ENCODE measurements around the gene RFX7. TPM values are rescaled to one million over a fixed set of nuclear protein-coding genes. Genes with fewer than 3 reads are reported as not detected.
"Not testable (repeated sequence)": the region's sequence is repeated elsewhere in the genome, so short reads cannot be mapped to it uniquely, and the experiment has no call there.

The RFX7 gene
- total RNA-seq (2014; rRNA removed; shearing (Covaris generic)): 3.2 and 4.6 TPM in 2 replicates
- polyA plus RNA-seq (2015; cell fraction: cytosol; rRNA removed): 4.2 and 5.6 TPM in 2 replicates
- polyA plus RNA-seq (2015; cell fraction: nucleus; rRNA removed): 6.7 and 7.2 TPM in 2 replicates

- peak; percentile 32 for DNase-seq (ENCODE audit: low read depth)
These were observed at the start of gene RFX7 for GRCh38 chr15:56243163-56244037. RFX7 (minus strand) TSS chr15:56243879; CDS start chr15:56243285, 594 bp downstream.

DNA sequence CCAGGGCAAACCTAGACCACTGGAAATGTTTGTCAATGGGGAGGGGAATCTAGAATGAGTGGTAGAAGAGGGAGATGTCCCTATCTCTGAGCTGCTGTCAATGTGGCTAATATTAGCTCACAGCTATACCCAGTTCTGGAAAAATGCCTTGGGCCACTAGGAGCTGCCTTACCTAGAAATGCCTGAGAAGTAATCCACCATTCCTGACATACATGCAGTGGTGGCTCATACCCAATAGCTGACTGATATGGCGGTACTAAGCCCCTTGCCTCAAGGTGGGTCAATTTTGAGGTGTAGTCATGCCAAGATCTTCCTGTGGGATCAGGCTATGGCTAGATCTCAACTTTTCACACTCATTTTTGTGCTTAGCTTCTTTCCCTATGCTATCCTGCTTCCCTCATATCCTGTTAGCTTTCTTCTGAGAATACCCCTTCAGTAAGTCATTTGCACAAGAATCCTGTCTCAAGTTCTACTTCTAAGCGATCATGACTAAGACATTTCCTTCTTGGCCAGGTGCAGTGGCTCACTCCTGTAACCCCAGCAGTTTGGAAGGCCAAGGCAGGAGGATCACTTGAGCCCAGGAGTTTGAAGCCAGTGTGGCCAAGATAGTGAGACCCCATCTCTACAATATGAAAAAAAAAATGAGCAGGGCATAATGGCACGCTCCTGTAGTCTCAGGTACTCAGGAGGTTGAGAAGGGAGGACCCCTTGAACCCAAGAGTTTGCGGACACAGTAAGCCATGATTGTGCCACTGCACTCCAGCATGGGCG lies 49.1 kb upstream of the RFX7 start:
- peak; percentile 7 for DNase-seq (ENCODE audit: low read depth)

DNA sequence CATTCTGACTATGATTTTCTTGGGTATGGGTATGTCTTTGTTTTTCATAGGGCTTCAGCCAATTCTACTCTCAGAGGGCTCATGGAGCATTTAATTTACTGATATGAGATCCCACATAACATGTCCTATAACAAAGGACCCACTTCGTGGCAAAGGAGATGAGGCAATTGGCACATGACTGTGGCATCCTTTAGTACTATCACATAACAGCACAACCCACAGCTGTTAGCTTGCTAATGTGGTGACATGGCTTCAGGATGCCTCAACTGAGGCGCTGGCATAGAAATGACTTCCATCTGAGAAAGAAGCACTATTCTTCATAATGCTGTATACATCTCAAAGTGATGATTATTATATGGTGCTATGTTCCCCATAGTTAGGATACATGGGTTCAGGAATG lies 48.1 kb upstream of the RFX7 start:
- DNase-seq (ENCODE audit: low read depth): no peak

DNA sequence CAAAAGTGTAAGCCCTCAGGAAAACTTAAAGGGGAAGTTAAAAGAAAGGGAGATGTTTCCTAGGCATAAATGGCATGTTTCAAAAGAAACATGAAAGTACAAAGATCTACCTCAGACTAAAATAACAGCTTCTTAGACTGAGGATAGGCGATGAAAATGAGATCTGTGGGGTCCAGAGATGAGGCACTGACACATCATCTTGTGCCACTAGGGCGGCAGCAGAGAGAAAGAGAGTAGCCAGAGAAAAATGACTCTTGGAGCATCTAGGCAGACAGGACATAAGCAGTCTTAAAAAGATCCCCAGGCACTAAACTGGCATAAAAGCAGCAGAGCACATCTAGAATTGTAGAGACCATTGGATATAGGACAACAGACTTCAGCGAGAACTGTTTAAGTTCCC lies 42.5 kb upstream of the RFX7 start:
- DNase-seq (ENCODE audit: low read depth): no peak

DNA sequence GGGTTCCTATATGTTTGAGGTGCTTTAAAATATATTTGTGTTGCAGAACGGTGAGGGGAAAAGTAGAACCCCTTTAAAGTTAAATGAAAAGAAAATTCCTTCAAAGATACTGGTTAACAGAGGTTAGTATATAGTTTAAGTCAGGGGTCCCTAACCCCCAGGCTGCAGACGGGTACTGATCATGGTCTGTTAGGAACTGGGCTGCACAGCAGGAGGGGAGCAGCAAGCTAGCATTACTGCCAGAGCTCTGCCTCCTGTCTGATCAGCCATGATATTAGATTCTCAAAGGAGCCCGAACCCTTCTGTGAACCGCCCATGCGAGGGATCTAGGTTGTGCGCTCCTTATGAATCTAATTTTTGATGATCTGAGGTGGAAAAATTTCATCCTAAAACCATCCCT lies 37.5 kb upstream of the RFX7 start:
- DNase-seq (ENCODE audit: low read depth): no peak

- DNase-seq (ENCODE audit: low read depth): no peak
These were observed 30.0 kb upstream of the RFX7 start for GRCh38 chr15:56273724-56274123.

- DNase-seq (ENCODE audit: low read depth): no peak
These were observed 28.8 kb upstream of the RFX7 start for GRCh38 chr15:56272454-56272853.

GRCh38 chr15:56266465-56266864 lies 22.8 kb upstream of the RFX7 start:
- not testable (repeated sequence) for DNase-seq (ENCODE audit: low read depth)

GRCh38 chr15:56261854-56262509 lies 18.3 kb upstream of the RFX7 start:
- DNase-seq (ENCODE audit: low read depth): peak; percentile 21

DNA sequence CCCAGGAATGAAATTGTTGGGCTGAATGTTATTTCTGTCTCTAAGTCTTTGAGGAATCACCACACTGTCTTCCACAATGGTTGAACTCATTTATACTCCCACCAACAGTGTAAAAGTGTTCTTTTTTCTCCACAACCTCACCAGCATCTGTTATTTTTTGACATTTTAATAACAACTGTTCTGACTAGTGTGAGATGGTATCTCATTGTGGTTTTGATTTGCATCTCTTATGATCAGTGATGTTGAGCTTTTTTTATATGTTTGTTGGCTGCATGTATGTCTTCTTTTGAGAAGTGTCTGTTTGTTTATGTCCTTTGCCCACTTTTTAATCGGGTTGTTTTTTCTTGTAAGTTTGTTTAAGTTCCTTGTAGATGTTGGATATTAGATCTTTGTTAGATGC lies 13.6 kb upstream of the RFX7 start:
- DNase-seq (ENCODE audit: low read depth): not testable (repeated sequence)

DNA sequence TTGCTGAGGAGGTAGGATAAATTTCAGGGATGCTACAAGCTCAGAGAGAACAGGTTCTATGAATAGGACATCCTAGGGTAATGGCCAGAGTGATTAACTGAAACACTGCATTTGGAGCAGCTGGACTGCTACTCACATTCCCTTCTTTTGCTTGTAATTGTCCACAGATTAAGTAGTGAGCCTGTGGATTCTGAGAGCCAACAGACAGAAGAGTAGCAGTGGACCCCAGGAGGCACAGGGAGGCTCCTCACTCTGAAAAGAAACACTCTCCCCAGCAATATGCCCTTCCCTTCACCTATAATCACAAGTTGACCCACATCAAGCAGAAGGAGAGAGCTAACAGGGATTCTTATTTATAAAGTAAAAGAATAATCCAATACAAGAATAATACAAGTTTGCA lies 10.6 kb upstream of the RFX7 start:
- DNase-seq (ENCODE audit: low read depth): no peak

GRCh38 chr15:56252386-56252785 lies 8.7 kb upstream of the RFX7 start:
- DNase-seq (ENCODE audit: low read depth): no peak

DNA sequence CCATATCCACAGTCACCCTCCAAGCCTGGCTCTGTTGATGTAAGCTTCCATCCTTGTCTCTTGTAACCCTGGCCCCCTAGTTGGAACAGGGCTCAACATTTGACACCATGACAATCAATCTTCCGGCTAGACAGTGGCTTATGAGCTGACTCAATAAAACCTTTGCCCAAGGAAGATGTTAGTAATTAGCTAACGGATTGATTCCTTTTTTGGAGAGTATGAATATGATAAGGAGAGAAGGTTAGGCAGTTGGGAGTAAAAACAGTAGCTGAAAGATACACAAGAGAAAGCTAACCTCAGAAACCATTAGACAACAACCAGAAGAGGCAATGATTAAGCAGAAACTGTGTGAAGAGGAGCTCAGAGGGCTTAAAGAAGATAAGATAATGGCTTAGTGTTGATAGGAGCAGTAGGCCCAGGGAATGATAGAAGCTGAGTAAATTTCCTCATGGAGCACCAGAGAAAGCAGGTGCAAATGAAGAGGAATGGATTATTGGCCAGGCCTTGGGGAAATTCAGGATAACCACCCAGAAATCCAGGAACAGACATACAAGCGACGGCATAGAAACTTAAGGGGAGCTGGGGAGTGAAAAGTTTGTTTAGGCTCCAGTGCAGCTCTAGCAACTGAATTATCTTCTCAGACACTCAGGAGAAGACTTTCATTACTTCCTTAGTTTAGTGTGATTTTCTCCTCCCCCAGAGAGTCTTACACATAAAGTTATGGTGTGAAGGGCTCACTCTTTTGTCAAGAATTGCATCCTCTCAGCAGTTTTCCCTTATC lies 7.8 kb upstream of the RFX7 start:
- DNase-seq (ENCODE audit: low read depth): no peak

GRCh38 chr15:56250626-56251025 lies 6.9 kb upstream of the RFX7 start:
- no peak for DNase-seq (ENCODE audit: low read depth)

DNA sequence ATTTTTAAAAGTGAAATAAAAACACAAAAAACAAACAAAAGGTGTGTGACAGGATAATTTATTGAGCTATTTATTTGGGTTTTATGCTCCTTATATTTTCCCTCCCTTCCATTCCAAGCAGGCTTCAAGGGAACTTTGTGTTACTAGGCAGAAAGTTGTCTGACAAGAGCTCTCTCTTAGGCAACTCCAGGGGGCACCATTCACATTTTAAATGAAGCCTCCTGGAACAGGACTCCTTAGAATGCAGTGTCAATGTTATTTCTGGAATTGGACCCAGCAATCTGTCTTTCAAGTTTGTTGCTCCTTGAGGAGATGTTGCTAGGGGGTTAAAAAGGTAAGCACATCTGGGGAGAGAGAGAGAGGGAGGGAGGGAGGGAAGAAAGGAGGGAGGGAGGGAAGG lies 5.4 kb upstream of the RFX7 start:
- DNase-seq (ENCODE audit: low read depth): peak; percentile 22

DNA sequence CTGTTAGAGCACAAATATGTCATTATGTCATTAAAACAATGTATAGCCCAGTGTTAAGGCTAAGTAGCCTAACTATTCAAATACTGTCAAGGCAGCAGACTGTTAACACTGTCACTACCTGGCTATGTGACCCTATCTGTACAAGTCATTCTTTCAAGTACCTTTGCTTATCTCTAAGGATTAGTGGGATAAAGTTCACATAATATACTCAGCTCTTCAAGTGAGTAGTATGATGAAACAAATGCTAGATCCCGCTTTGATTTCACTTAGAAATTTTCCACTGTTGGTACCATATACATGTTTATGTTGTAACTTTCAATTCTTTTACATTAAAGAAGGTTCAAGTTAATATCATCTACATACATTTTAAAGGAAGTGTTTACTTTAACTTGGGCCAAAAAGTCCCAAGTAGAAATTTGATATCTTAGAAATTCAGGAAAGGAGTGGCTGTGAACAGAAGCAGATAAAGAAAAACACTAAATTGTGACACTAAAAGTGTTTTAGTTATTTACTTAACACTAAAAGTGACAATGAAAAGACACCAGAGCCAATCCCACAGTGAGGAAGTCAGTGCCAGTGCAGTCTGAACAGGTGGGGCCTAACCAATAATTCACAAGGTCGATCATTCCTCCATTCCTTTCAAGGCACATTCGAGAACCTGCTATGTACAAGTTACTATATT lies 4.8 kb upstream of the RFX7 start:
- DNase-seq (ENCODE audit: low read depth): no peak

DNA sequence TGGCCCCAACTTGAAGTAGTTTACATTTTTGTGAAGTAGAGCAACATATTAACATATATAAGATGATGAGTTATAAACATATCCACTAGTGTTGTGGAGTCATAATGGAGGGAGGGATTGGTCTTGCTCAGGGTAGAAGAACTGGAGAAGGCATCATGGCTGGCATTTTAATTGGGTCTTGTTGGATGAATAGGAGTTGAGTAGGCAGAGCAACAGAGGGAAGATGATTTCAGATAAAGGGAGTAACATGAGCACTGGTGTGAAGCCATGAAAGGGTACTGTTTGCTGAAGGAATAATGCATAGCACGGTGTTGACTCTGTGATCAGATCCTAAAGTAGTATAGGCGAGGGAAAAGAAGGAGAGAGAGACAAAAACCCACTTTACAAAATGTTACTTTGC lies 3.6 kb upstream of the RFX7 start:
- no peak for DNase-seq (ENCODE audit: low read depth)

GRCh38 chr15:56245871-56246814 lies 2.5 kb upstream of the RFX7 start:
- DNase-seq (ENCODE audit: low read depth): peak; percentile 91

All from HT1080 (cell line).